ENCODE results near the gene FAM13C. TPM values are rescaled to one million over a fixed set of nuclear protein-coding genes. Genes with fewer than 3 reads are reported as not detected.

The FAM13C gene
- polyA plus RNA-seq, 1 of the 3 experiments (the other 2 are of a cell fraction) = 7.6 TPM

- Histone ChIP-seq H3K9me3 (no peaks in the 10 kb centered on the region), H3F3A (replicated peaks; ENCODE audit: insufficient read depth) (no peaks in the 10 kb centered on the region), H3K27me3 (ENCODE audit: insufficient read depth) (no peaks in the 10 kb centered on the region), H2AFZ (ENCODE audit: low read depth) (no peak overlapping the region), H3K27ac (ENCODE audit: low read depth in 2 of 2, low read length in 1 of 2) (no peak overlapping the region), H4K20me1 (ENCODE audit: insufficient read depth) (no peaks in the 10 kb centered on the region), H3K79me2 (ENCODE audit: insufficient read depth) (no peaks in the 10 kb centered on the region), H3K36me3 (replicated peaks in 1 of 2; ENCODE audit: control insufficient read depth in 1 of 2, insufficient read depth in 2 of 2, low read length in 1 of 2) (peaks cover 10 to 20% of the 10 kb centered on the region in 2 experiments), H3K9ac (no peak overlapping the region), H3K4me1 (ENCODE audit: control insufficient read depth in 1 of 2, insufficient read depth in 2 of 2, low read depth in 1 of 2, low read length in 1 of 2) (no peaks in the 10 kb centered on the region; a peak in 2 of 4 replicates), H3K4me2 (no peak overlapping the region), H3K9me2 (no peaks in the 10 kb centered on the region), H3K4me3 (ENCODE audit: low read depth in 2 of 2, low read length in 1 of 2) (no peak overlapping the region)
- TF ChIP-seq SIN3A (IDR thresholded peaks at IDR 0.05; ENCODE audit: borderline replicate concordance, low read depth, low read length) (no peak), REST (IDR thresholded peaks at IDR 0.05; ENCODE audit: low read depth, low read length) (no peak), RFX5 (IDR thresholded peaks at IDR 0.05; ENCODE audit: low read length) (no peak), NFIC (IDR thresholded peaks at IDR 0.05; ENCODE audit: borderline replicate concordance) (no peak), TCF12 (IDR thresholded peaks at IDR 0.05) (no peak)
- no peak for DNase-seq
- 85% methylated on average over 6 of the region's 6 CpGs for WGBS (ENCODE audit: low lambda C conversion rate)
- ChIA-PET POLR2A (no interaction called here), CTCF (interaction anchor here (0.6 to 1.1 kb wide), 2 partner anchors 27 to 349 kb away, joined by 3 read pairs; no protein-coding TSS in a partner anchor)
These were observed 61.1 kb downstream of the FAM13C start for GRCh38 chr10:59301067-59301754.

GRCh38 chr10:59300386-59300785, 62.0 kb downstream of the FAM13C start:
- H2AFZ ChIP-seq (ENCODE audit: low read depth) = no peak overlapping the region
- DNase-seq = no peak
- H3K9me3 ChIP-seq = no peaks in the 10 kb centered on the region
- H3K27me3 ChIP-seq (ENCODE audit: insufficient read depth) = no peaks in the 10 kb centered on the region
- ChIA-PET CTCF (interaction anchor here (1.1 to 1.5 kb wide), 3 partner anchors 8 to 26 kb away, joined by 3 read pairs; no protein-coding TSS in a partner anchor), POLR2A (no interaction called here)
- H3K4me3 ChIP-seq (ENCODE audit: low read depth in 2 of 2, low read length in 1 of 2) = no peak overlapping the region
- H3K36me3 ChIP-seq (replicated peaks in 1 of 2; ENCODE audit: control insufficient read depth in 1 of 2, insufficient read depth in 2 of 2, low read length in 1 of 2) = peaks cover 7 to 20% of the 10 kb centered on the region in 2 experiments
- no peaks in the 10 kb centered on the region for H3K79me2 ChIP-seq (ENCODE audit: insufficient read depth)
- H3K9me2 ChIP-seq = no peaks in the 10 kb centered on the region
- no peak overlapping the region for H3K9ac ChIP-seq
- no peaks in the 10 kb centered on the region for H4K20me1 ChIP-seq (ENCODE audit: insufficient read depth)
- H3K27ac ChIP-seq (ENCODE audit: low read depth in 2 of 2, low read length in 1 of 2) = no peak overlapping the region
- 71% methylated on average over 1 of the region's 1 CpG for WGBS (ENCODE audit: low lambda C conversion rate)
- no peak overlapping the region for H3K4me2 ChIP-seq
- no peaks in the 10 kb centered on the region; a peak in 2 of 4 replicates for H3K4me1 ChIP-seq (ENCODE audit: control insufficient read depth in 1 of 2, insufficient read depth in 2 of 2, low read depth in 1 of 2, low read length in 1 of 2)
- no peaks in the 10 kb centered on the region for H3F3A ChIP-seq (replicated peaks; ENCODE audit: insufficient read depth)
- TF ChIP-seq NRF1 (IDR thresholded peaks at IDR 0.05; ENCODE audit: low read depth, low read length) (no peak), USF1 (IDR thresholded peaks at IDR 0.05; ENCODE audit: borderline replicate concordance, low read depth) (no peak), CTCF (IDR thresholded peaks at IDR 0.05) (no peak), MAX (IDR thresholded peaks at IDR 0.05; ENCODE audit: low read depth) (no peak), NFIC (IDR thresholded peaks at IDR 0.05; ENCODE audit: borderline replicate concordance) (no peak), TEAD4 (IDR thresholded peaks at IDR 0.05; ENCODE audit: borderline replicate concordance, insufficient read depth) (no peak), USF2 (IDR thresholded peaks at IDR 0.05; ENCODE audit: borderline replicate concordance, low read depth, low read length) (no peak), YY1 (IDR thresholded peaks at IDR 0.05; ENCODE audit: low read depth) (no peak), TCF12 (IDR thresholded peaks at IDR 0.05) (no peak), IRF3 (IDR thresholded peaks at IDR 0.05; ENCODE audit: low read depth, low read length) (no peak), RCOR1 (IDR thresholded peaks at IDR 0.05; ENCODE audit: low read length) (no peak)
